Natural killer cell (primary cell): ENCODE data around the gene AK2. TPM values are rescaled to one million over a fixed set of nuclear protein-coding genes. Genes with fewer than 3 reads are reported as not detected.
"Not testable (repeated sequence)": the region's sequence is repeated elsewhere in the genome, so short reads cannot be mapped to it uniquely, and the experiment has no call there.

Source experiments
- ATAC-seq, 3 donors: fragments of 150-1000 bp in 2 of 3; fragments of 200-7000 bp in 1 of 3; cut with Tn5 transposase; 1 replicate in 1 of 3; 2 replicates in 2 of 3; pipeline ENCODE4 v1.10.0; 2021; ENCODE audit warnings: mild to moderate bottlenecking in 2 of 3, moderate library complexity in 2 of 3
- DNase-seq, 2 donors: peaks; one replicate each; pipeline versions ENCODE4 v3.0.0 to v3.0.0-alpha.2; 2013 to 2021; ENCODE audit warnings: mixed read lengths in 1 of 2
- H3K27ac ChIP-seq: one replicate; pipeline ENCODE4 v1.5.1; 2013; ENCODE audit warnings: mild to moderate bottlenecking, low read length
- H3K27me3 ChIP-seq: one replicate; pipeline ENCODE4 v1.6.1; 2013; ENCODE audit warnings: low read length; ENCODE audit not compliant: control insufficient read depth, insufficient read depth
- H3K36me3 ChIP-seq: one replicate; pipeline ENCODE4 v1.6.1; 2013; ENCODE audit warnings: low read length; ENCODE audit not compliant: control insufficient read depth, insufficient read depth
- H3K4me1 ChIP-seq: one replicate; pipeline ENCODE4 v1.6.1; 2013; ENCODE audit warnings: low read length; ENCODE audit not compliant: control insufficient read depth, insufficient read depth
- H3K4me3 ChIP-seq: one replicate; pipeline ENCODE4 v1.5.1; 2013; ENCODE audit warnings: low read length
- H3K9me3 ChIP-seq: one replicate; pipeline ENCODE4 v1.6.1; 2013; ENCODE audit warnings: low read length; ENCODE audit not compliant: control insufficient read depth, insufficient read depth
- H3K27ac Mint-ChIP-seq, 2 donors: one replicate each; pipeline ENCODE4 v1.8.0; 2022; ENCODE audit warnings: mild to moderate bottlenecking in 2 of 2, mixed read lengths in 2 of 2, moderate library complexity in 1 of 2
- H3K27me3 Mint-ChIP-seq, 2 donors: one replicate each; pipeline ENCODE4 v1.8.0; 2022; ENCODE audit warnings: low read depth in 2 of 2, mixed read lengths in 2 of 2
- H3K36me3 Mint-ChIP-seq: one replicate; pipeline ENCODE4 v1.8.0; 2022; ENCODE audit warnings: mixed read lengths
- H3K4me1 Mint-ChIP-seq, 2 donors: one replicate each; pipeline ENCODE4 v1.8.0; 2022; ENCODE audit warnings: mixed read lengths in 2 of 2
- H3K4me3 Mint-ChIP-seq: one replicate; pipeline ENCODE4 v1.8.0; 2022; ENCODE audit warnings: mild to moderate bottlenecking, moderate library complexity, mixed read lengths
- H3K9me3 Mint-ChIP-seq, 2 donors: one replicate each; pipeline ENCODE4 v1.8.0; 2022; ENCODE audit warnings: mixed read lengths in 2 of 2
- WGBS: methylation state at CpG from one replicate; pipeline ENCODE4 v1.1.7; 2013; ENCODE audit warnings: missing lambda C conversion rate; ENCODE audit not compliant: insufficient coverage; 5-methylcytosine and 5-hydroxymethylcytosine counted together
- intact Hi-C: fragments of 100-400 bp; cut with micrococcal nuclease; formaldehyde crosslinking; loops from one replicate; pipeline ENCODE4 v1.14.2; 2022
- total RNA-seq, 4 donors: library from RNA; stranded (reverse); fragments of 120-200 nt in 1 of 4; gene quantifications; one replicate each; pipeline versions ENCODE4 v1.2.3 to v1.2.4, GENCODE V29; 2013 to 2022
- TF ChIP-seq, protein P1 (sequence below): fragments of 200-600 bp; IDR thresholded peaks from one replicate; pipeline ENCODE4 v1.8.0; 2022; ENCODE audit warnings: antibody characterized with exemption

Gene AK2
- total RNA-seq, 3 donors from 2014 or later (not counting 1 experiment from before 2014, with no cell fraction given) = 64.8 to 94.0 (median 67.1) TPM

DNA sequence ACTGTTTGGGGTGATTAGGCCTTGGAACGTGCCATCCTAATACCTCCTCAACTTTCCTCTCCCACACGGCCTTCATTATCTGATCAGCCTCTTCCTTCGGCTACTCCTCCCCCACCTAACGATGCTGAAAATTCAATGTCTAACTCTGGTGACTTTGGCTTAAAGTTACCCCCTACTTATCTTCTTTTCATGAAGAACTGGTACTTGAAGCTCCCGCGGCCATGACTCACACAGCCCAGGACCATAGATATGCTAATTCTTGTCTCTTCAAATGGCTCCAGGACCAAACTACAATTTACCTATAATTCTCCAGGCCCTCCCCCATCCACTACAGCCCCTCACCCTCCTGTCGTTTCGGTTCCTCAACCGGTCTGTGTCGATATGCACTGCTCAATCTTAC is 28.6 kb upstream of the AK2 start:
- Mint-ChIP-seq H3K4me3 (no peak overlapping the region), H3K36me3 (peaks cover 39% of the 10 kb centered on the region), H3K27me3 (peaks cover 0 to 9% of the 10 kb centered on the region in 2 donors), H3K9me3 (peaks cover 7 to 26% of the 10 kb centered on the region in 2 donors), H3K27ac (no peak overlapping the region), H3K4me1 (no peaks in the 10 kb centered on the region)
- peaks cover 38% of the 10 kb centered on the region for H3K9me3 ChIP-seq
- H3K4me1 ChIP-seq = no peaks in the 10 kb centered on the region
- H3K27me3 ChIP-seq = no peaks in the 10 kb centered on the region
- no peak overlapping the region for H3K4me3 ChIP-seq
- WGBS = 96% methylated on average over 9 of the region's 10 CpGs
- DNase-seq (no peak), ATAC-seq (no peak)
- intact Hi-C loops = no loop called here
- H3K27ac ChIP-seq = no peak overlapping the region
- TF ChIP-seq, protein P1, sequence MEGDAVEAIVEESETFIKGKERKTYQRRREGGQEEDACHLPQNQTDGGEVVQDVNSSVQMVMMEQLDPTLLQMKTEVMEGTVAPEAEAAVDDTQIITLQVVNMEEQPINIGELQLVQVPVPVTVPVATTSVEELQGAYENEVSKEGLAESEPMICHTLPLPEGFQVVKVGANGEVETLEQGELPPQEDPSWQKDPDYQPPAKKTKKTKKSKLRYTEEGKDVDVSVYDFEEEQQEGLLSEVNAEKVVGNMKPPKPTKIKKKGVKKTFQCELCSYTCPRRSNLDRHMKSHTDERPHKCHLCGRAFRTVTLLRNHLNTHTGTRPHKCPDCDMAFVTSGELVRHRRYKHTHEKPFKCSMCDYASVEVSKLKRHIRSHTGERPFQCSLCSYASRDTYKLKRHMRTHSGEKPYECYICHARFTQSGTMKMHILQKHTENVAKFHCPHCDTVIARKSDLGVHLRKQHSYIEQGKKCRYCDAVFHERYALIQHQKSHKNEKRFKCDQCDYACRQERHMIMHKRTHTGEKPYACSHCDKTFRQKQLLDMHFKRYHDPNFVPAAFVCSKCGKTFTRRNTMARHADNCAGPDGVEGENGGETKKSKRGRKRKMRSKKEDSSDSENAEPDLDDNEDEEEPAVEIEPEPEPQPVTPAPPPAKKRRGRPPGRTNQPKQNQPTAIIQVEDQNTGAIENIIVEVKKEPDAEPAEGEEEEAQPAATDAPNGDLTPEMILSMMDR = no peak
- H3K36me3 ChIP-seq = no peaks in the 10 kb centered on the region

DNA sequence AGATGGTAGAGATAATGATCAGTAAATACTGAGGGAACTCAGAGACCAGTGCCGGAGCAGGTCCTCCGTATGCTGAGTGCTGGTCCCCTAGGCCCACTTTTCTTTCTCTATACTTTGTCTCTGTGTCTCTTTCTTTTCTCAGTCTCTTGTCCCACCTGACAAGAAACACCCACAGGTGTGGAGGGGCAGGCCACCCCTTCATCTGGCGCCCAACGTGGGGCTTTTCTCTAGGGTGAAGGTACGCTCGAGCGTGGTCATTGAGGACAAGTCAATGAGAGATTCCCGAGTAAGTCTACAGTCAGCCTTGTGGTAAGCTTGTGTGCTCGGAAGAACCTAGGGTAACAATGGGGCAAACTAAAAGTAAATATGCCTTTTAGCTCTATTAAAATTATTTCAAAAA is 27.6 kb upstream of the AK2 start:
- H3K4me1 Mint-ChIP-seq, H3K4me3 ChIP-seq, H3K4me1 ChIP-seq, H3K27ac Mint-ChIP-seq, H3K27me3 ChIP-seq, H3K27ac ChIP-seq, H3K27me3 Mint-ChIP-seq, intact Hi-C loops, ATAC-seq, H3K4me3 Mint-ChIP-seq, DNase-seq, H3K36me3 ChIP-seq: not testable (repeated sequence)
- H3K36me3 Mint-ChIP-seq = peaks cover 39% of the 10 kb centered on the region
- H3K9me3 Mint-ChIP-seq = peaks cover 7 to 26% of the 10 kb centered on the region in 2 donors
- WGBS = 95% methylated on average over 8 of the region's 9 CpGs
- peaks cover 38% of the 10 kb centered on the region for H3K9me3 ChIP-seq

DNA sequence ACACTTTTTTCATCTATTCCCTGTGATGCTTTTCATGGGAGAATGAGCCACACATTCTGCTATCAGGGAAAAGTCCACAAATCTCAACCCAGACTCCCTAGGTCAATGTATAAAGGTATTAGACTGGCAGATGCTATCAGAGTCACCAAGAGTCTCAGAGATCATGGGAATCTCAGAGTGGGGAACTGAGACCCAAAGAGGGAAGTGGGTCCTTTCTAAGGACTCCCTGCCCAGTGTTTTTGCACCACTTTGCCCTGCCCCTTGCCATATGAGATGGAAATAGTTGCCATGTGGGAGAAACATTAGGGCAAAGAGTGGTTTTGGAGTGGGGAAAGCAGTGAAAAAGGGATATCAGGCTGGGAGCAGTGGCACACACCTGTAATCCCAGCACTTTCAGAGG is 25.2 kb upstream of the AK2 start:
- Mint-ChIP-seq H3K4me1 (no peaks in the 10 kb centered on the region), H3K36me3 (peaks cover 39% of the 10 kb centered on the region), H3K27me3 (peaks cover 6 to 8% of the 10 kb centered on the region in 2 donors), H3K4me3 (no peak overlapping the region), H3K9me3 (peaks cover 7 to 26% of the 10 kb centered on the region in 2 donors), H3K27ac (no peak overlapping the region)
- no peak overlapping the region for H3K27ac ChIP-seq
- no peaks in the 10 kb centered on the region for H3K36me3 ChIP-seq
- H3K27me3 ChIP-seq = no peaks in the 10 kb centered on the region
- intact Hi-C loops = no loop called here
- TF ChIP-seq, protein P1 = no peak
- H3K9me3 ChIP-seq = peaks cover 38% of the 10 kb centered on the region
- peaks cover 9% of the 10 kb centered on the region for H3K4me1 ChIP-seq
- ATAC-seq (no peak), DNase-seq (no peak)
- no peak overlapping the region for H3K4me3 ChIP-seq

DNA sequence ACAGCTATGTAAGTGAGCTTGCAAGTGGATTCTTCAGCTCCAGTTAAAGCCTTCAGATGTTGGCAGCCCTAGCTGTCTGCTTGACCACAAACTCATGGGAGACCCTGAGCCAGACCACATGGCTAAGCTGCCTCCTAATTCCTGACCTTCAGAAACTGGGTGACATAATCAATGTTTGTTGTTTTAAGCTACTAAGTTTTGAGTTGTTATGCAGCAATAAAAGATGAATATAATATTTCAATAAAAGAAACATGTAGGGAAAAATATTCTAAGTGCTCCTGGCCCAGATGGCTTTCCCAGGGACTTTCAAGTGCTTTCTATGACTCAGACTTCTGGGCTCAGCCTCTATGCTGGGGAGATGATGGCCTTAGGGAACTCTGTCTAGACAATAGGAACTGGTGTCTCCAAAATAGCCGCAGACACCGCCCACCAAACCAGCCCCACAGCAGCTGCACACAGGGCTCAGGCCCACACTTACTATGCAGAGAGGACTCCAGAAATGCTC is 23.9 kb upstream of the AK2 start:
- H3K9me3 Mint-ChIP-seq = peaks cover 7 to 24% of the 10 kb centered on the region in 2 donors

More for the DNA sequence above, 23.9 kb upstream of the AK2 start:
- Mint-ChIP-seq H3K36me3 (peaks cover 28% of the 10 kb centered on the region), H3K27ac (no peak overlapping the region), H3K4me1 (peaks cover under 1 to 2% of the 10 kb centered on the region in 2 donors), H3K27me3 (peaks cover 6 to 8% of the 10 kb centered on the region in 2 donors), H3K4me3 (no peak overlapping the region)
- Histone ChIP-seq H3K27me3 (no peaks in the 10 kb centered on the region), H3K27ac (no peak overlapping the region), H3K36me3 (no peaks in the 10 kb centered on the region), H3K9me3 (peaks cover 31% of the 10 kb centered on the region), H3K4me3 (no peak overlapping the region), H3K4me1 (peaks cover 11% of the 10 kb centered on the region)
- WGBS = 91% methylated on average over 2 of the region's 2 CpGs
- no peak for DNase-seq
- ATAC-seq = no peak
- TF ChIP-seq, protein P1 = no peak
- intact Hi-C loops = no loop called here
